HCEC 1CT (cell line): ENCODE results near the gene ZDHHC14.

Experiments
- DNase-seq: peaks from one replicate; pipeline ENCODE4 v3.0.0-alpha.2; 2017

The ZDHHC14 gene

GRCh38 chr6:157653521-157653920 lies 272.5 kb downstream of the ZDHHC14 start:
- DNase-seq: no peak

GRCh38 chr6:157655139-157655538 lies 274.1 kb downstream of the ZDHHC14 start:
- DNase-seq: no peak

- peak; percentile 43 for DNase-seq
Measured at GRCh38 chr6:157656437-157656997, 275.5 kb downstream of the ZDHHC14 start.

DNA sequence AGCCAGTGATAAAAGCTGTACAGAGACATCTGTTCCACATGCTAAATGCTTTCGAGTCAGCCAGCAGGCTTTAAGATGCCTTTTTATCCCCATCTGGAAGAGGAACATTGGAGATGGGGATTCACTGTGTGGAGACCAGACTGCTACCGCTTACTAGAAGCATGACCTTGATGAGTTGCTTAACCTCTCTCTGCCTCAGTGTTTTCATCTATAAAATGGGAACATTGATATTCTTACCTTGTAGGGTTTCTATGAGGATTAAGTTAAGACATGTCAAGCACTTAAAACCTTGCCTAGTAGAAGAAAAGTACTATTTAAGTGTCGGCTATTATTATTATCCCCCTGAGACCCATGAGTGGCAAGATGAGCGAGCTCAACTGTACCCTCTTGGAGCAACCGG lies 276.8 kb downstream of the ZDHHC14 start:
- DNase-seq: no peak

- DNase-seq: no peak
Measured at GRCh38 chr6:157658301-157658700, 277.3 kb downstream of the ZDHHC14 start.

- DNase-seq: no peak
Measured at GRCh38 chr6:157659536-157660271, 278.7 kb downstream of the ZDHHC14 start.

GRCh38 chr6:157660414-157660813 lies 279.4 kb downstream of the ZDHHC14 start:
- DNase-seq: no peak

DNA sequence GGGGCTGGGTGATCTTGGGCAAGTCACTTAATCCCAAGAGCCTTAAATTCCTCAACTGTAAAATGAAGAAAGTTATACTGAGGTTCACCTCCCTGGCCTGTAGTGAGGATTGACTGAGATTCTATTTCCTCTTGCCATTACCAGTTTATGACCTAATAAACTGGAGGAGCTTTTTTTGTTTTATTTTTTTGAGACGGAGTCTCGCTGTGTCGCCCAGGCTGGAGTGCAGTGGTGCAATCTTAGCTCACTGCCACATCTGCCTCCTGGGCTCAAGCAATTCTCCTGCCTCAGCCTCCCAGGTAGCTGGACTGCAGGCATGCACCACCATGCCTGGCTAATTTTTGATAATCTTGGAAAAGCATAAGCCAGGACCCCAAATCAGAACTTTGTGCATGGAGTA lies 280.7 kb downstream of the ZDHHC14 start:
- DNase-seq: no peak

- DNase-seq: no peak
Measured at GRCh38 chr6:157663261-157663660, 282.3 kb downstream of the ZDHHC14 start.

- no peak for DNase-seq
Measured at GRCh38 chr6:157665180-157665579, 284.2 kb downstream of the ZDHHC14 start.

DNA sequence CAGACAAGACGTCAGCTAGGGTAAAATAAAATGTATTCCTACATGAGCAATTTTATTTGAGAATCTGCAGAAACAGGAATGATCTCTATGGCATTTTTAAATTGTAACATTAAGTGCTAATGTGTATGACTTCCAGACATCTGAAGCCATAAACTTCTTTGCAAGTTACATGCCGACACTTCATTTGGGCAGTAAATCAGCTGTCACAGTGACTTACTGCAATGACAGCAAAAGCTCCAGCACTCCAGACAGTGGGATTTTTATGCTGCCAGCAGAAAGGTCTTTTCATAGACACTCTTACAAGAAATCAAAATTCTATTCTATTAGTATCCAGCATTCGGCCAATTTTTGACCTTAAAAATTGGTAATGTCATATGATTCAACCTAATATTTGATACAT lies 285.7 kb downstream of the ZDHHC14 start:
- DNase-seq: no peak

DNA sequence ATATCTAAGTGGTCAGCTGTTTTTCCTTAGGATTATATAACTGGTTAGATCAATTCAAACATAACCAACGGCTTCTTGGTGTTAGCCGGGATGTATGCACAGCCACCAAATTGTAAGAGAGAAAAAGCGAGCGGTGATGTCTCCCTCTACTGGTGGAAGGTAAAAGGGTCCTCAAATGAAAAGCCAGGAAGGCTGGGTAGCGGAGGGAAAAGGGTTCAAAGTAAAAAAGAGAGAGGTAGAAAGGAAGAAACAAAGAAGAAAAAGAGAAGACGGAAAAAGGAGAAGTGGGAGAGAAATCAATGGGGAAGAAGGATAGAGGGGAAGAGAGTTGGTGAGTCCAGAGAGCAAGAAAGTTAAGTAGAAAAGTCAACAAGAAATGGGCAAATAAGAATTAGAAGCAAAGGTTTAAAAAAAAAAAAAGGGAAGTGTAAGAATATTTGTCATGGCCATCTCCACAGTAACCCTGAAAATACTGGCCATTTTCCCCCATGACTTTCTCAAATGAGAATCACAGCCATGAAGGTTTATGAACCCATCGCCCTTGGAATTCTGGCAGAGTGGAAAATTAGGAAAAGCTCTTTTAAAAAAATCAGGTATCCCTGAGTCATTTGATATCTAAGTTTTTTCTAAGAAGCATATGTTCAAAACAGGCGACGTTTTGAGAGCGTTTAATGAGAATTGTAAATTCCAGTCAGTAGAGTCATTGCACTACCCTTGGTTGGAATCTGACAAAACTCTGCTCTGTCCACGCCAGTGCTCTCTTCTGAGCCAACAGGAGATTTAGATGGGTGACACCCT lies 286.4 kb downstream of the ZDHHC14 start:
- DNase-seq: peak; percentile 67

GRCh38 chr6:157668009-157668401 lies 287.0 kb downstream of the ZDHHC14 start:
- DNase-seq: no peak

DNA sequence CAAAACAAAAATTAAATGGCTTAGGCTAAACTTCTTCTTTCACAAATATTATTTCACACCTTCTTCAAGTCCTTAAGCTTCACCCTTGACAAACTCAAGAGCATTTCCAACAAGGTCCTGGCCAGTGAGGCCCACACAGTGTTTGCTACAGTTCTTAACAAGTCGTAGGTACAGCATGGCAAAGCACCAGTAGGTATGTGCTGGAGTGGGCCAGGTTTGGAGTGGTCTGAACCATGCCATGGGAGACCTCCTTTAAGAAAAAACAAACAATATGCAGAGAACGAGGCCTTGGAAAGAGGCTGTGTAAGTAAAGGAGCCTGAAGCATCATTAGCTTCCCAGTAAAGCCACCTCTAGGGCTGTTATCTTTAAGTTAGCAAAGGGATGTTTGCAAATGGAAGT lies 287.7 kb downstream of the ZDHHC14 start:
- DNase-seq: no peak

DNA sequence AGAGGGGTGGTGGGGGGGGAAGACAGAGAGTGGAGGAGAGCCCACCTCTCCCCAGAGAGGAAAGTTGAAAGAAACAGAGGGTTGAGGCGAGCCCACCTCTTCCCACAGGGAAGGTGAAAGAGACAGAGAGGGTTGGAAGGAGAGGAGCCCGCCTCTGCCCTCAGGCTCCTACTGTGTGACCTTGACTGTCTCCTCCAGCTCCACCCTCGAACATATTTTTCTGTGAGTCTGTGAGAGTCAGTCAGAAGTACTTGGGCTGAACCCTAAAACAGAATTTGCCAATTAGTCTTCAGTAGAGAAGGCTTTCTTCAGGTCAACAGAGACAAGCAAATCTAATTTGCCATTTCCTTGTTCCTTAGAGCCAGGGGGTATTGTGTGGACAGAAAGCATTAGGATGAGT lies 288.3 kb downstream of the ZDHHC14 start:
- no peak for DNase-seq

- DNase-seq: peak; percentile 75
Measured at GRCh38 chr6:157669747-157670216, 288.8 kb downstream of the ZDHHC14 start.

DNA sequence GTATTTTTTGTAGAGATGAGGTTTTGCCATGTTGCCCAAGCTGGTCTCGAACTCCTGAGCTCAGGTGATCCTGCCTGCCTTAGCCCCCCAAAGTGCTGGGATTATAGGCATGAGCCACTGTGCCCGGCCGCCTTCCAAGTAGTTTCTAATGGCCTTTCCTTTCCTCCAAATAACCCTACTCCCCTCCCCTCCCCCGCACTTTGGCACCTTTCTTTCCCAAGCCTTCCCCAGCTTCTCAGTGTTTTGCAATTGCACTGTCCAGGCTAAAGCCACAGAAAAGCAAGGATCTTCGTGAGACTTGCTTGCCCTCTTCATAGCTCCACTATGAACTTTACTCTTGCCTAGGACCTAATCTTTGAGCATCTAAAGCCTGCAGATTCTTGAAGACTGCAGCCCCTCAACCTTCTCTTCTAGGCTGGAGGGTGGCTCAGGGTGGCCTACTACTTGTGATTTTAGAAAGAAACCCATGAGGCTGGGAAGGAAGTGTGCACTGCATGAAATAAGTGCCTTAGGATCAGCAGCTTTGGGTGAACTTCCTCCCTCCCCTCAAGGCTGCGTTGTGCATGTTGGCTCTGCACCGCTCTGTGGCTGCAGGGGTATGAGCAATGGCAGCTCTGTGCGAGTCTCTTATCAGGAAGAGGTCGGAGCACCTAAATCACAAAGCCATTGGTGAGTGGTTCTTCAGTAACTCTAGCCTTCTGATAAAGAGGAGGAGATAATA lies 289.6 kb downstream of the ZDHHC14 start:
- DNase-seq: no peak

DNA sequence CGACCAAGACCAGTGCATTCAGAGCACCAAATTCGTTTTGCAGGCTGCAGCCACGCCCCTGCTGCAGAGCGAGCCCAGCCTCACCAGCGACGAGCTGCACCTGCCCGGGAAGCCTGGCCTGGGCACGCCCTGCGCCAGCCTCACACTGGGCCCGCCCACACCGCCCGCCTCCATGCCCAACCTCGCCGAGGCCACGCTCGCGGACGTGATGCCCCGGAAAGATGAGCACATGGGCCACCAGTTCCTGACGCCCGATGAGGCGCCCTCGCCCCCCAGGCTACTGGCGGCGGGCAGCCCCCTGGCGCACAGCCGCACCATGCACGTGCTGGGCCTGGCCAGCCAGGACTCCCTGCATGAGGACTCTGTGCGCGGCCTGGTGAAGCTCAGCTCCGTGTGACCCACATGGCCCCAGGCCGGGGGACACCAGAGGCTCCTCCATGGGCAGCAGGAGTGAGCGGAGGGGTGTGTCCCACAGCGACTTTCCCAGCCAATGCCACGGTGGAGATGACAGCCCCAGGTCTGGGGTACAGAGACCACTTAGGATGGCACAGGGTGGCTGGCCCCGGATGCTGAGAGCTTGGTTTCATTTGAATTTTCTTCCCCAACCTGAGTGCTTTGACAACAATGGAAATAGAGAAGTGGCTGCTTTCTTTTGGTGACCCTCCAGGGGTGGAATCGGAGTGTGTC lies 291.9 kb downstream of the ZDHHC14 start:
- DNase-seq: no peak

DNA sequence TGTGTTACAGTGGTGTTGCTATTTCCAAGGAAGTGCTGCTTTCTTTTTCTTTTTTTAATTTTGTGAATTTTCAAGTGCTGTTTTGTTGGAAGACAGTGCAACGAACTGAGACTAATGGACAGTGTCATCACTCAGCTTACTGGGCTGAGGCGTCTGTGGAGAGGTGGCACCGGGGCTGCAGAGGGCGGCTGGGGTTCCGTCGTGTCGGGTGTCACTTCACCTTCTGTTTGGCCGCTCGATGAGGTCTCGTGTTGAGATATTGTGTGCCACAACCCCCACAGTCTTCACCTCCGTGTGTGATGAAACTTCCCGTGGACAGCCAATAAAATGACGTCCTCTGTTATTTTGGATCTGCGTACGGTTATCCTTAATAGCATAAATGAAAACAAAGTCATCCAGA lies 292.6 kb downstream of the ZDHHC14 start:
- no peak for DNase-seq

DNA sequence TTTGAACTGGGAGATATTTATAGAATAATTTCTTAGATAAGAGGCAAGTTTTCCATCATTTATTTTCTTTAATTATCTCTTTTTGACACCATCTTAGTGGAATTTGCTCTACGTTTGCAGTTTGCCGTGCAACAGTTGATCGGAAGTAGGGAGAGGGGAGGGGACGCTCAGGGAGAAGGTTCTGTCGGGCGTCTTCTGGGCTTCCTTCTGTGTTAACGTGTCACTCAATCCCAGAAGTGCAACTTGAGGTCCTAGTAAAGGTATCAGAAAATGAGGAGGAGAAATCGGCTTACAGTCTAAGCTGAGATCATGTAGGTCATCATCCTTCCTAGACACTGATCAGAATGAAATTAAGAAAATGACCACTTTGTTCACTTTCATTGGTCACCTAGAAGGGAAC lies 293.1 kb downstream of the ZDHHC14 start:
- DNase-seq: no peak

- DNase-seq: no peak
Measured at GRCh38 chr6:157675831-157676230, 294.8 kb downstream of the ZDHHC14 start.

DNA sequence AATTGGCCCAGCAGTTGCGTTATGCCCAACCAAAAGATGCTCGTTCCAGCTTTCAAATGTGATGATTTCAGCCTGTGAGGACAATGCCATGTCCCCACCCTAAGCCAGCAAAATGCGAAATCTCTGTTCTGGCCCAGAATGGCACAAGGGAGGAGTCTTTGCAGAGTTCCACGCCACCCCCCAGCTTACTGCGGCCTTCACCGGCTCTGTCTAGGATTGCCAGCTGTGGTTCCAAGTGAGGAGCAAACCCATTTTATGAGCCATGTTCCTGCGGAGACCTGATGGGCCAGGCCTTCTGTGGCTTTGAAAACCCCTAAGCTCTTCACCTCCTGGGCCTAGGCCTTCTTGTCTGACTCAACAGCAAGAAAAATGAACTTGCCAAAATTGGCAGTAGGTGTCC lies 295.3 kb downstream of the ZDHHC14 start:
- DNase-seq: no peak

DNA sequence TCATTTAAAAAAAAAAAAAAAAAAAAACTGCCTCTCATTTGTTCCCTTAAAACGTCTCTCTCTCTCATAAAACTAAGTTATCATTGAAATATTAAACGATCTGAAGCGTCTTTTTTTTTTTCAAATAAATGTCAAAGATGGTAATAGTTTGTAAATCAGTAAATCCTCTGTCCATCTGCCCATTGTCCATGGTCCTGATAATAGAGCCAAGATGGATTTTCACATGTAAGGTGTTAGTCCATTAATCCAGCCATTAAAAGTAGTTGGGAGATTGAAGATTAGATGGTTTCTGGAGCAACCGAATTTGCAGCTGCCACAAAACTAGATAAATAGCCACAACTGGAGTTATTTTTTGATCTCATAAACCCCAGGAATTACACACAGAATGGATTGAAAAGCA lies 296.2 kb downstream of the ZDHHC14 start:
- no peak for DNase-seq
